Liver (tissue), 9 donors: Measurements from ENCODE around the gene RTL1. TPM values are rescaled to one million over a fixed set of nuclear protein-coding genes. Genes with fewer than 3 reads are reported as not detected.

ENCODE experiments used
- DNase-seq: peaks from one replicate; pipeline ENCODE4 v3.0.0-alpha.2; 2017; ENCODE audit warnings: low spot score
- H3K27ac ChIP-seq, 2 donors: one replicate each; pipeline ENCODE4 v1.7.0; 2013; ENCODE audit warnings: inconsistent platforms in 2 of 2, low read length in 2 of 2, control low read depth in 1 of 2, low read depth in 1 of 2, mild to moderate bottlenecking in 1 of 2
- H3K27me3 ChIP-seq, 4 donors: one replicate each; pipeline versions ENCODE4 v1.6.1 to v1.7.0; 2013; ENCODE audit warnings: low read length in 3 of 4, inconsistent platforms in 1 of 4, mild to moderate bottlenecking in 1 of 4, moderate library complexity in 1 of 4; ENCODE audit not compliant: control insufficient read depth in 4 of 4, insufficient read depth in 4 of 4
- H3K36me3 ChIP-seq, 4 donors: one replicate each; pipeline versions ENCODE4 v1.6.1 to v1.7.0; 2013; ENCODE audit warnings: low read length in 3 of 4, mild to moderate bottlenecking in 3 of 4, low read depth in 1 of 4, moderate library complexity in 1 of 4; ENCODE audit not compliant: control insufficient read depth in 4 of 4, insufficient read depth in 3 of 4
- H3K4me1 ChIP-seq, 4 donors: one replicate each; pipeline versions ENCODE4 v1.6.1 to v1.7.0; 2013; ENCODE audit warnings: low read length in 3 of 4, mild to moderate bottlenecking in 3 of 4, moderate library complexity in 1 of 4; ENCODE audit not compliant: control insufficient read depth in 4 of 4, insufficient read depth in 4 of 4
- H3K4me3 ChIP-seq, 3 donors: one replicate each; pipeline versions ENCODE4 v1.6.1 to v1.7.0; 2013; ENCODE audit warnings: low read length in 3 of 3, control low read depth in 1 of 3, low read depth in 1 of 3, mild to moderate bottlenecking in 1 of 3
- H3K9ac ChIP-seq, 2 donors: one replicate each; pipeline ENCODE4 v1.7.0; 2013; ENCODE audit warnings: low read length in 2 of 2, mild to moderate bottlenecking in 2 of 2, moderate library complexity in 2 of 2, control low read depth in 1 of 2, low read depth in 1 of 2
- H3K9me3 ChIP-seq, 4 donors: one replicate each; pipeline versions ENCODE4 v1.6.1 to v1.7.0; 2013; ENCODE audit warnings: low read length in 3 of 4; ENCODE audit not compliant: control insufficient read depth in 4 of 4
- EGR1 ChIP-seq, 2 donors: IDR thresholded peaks; 2 replicates each; pipeline ENCODE4 v1.6.1; 2016 to 2018; ENCODE audit warnings: antibody characterized with exemption in 2 of 2, low read depth in 2 of 2
- FOXA1 ChIP-seq: IDR thresholded peaks from 2 replicates; pipeline ENCODE4 v1.6.1; 2016; ENCODE audit warnings: antibody characterized with exemption
- FOXA2 ChIP-seq: IDR thresholded peaks from 2 replicates; pipeline ENCODE4 v1.6.1; 2016; ENCODE audit warnings: antibody characterized with exemption
- GABPA ChIP-seq, 2 donors: IDR thresholded peaks in 1 of 2; conservative IDR thresholded peaks in 1 of 2; 2 replicates each; pipeline ENCODE4 v1.6.1; 2016; ENCODE audit warnings: antibody characterized with exemption in 2 of 2, mild to moderate bottlenecking in 1 of 2, moderate library complexity in 1 of 2
- HNF4A ChIP-seq, 2 donors: conservative IDR thresholded peaks; 2 replicates each; pipeline ENCODE4 v1.6.1; 2016; ENCODE audit warnings: antibody characterized with exemption in 2 of 2, mild to moderate bottlenecking in 2 of 2
- HNF4G ChIP-seq: IDR thresholded peaks from 2 replicates; pipeline ENCODE4 v1.6.1; 2016; ENCODE audit warnings: antibody characterized with exemption
- JUND ChIP-seq, 2 donors: IDR thresholded peaks; 2 replicates each; pipeline ENCODE4 v1.6.1; 2016; ENCODE audit warnings: antibody characterized with exemption in 2 of 2
- NR2F2 ChIP-seq: IDR thresholded peaks from 2 replicates; pipeline ENCODE4 v1.6.1; 2016; ENCODE audit warnings: antibody characterized with exemption
- RAD21 ChIP-seq, 2 donors: IDR thresholded peaks; 2 replicates each; pipeline ENCODE4 v1.6.1; 2016; ENCODE audit warnings: antibody characterized with exemption in 2 of 2, mild to moderate bottlenecking in 2 of 2
- RXRA ChIP-seq, 2 donors: IDR thresholded peaks; 2 replicates each; pipeline ENCODE4 v1.6.1; 2017 to 2018; ENCODE audit warnings: antibody characterized with exemption in 2 of 2, mild to moderate bottlenecking in 1 of 2
- SP1 ChIP-seq: IDR thresholded peaks from 2 replicates; pipeline ENCODE4 v1.6.1; 2018; ENCODE audit warnings: antibody characterized with exemption, mild to moderate bottlenecking
- TAF1 ChIP-seq: conservative IDR thresholded peaks from 2 replicates; pipeline ENCODE4 v1.6.1; 2016; ENCODE audit warnings: antibody characterized with exemption, mild to moderate bottlenecking
- YY1 ChIP-seq: IDR thresholded peaks from 2 replicates; pipeline ENCODE4 v1.6.1; 2016; ENCODE audit warnings: antibody characterized with exemption, mild to moderate bottlenecking
- ZBTB33 ChIP-seq: IDR thresholded peaks from 2 replicates; pipeline ENCODE4 v1.6.1; 2016; ENCODE audit warnings: antibody characterized with exemption
- WGBS: extraction: QIAGEN DNeasy Blood & Tissue Kit; methylation state at CpG from one replicate; pipeline ENCODE4 v1.1.7; 2013; 5-methylcytosine and 5-hydroxymethylcytosine counted together
- polyA plus RNA-seq, 2 donors: library from polyadenylated mRNA; stranded (reverse) in 1 of 2; unstranded in 1 of 2; fragments of 200-250 nt in 1 of 2; fragments of >200 nt in 1 of 2; fragmentation: Nextera tagmentation in 1 of 2; extraction: Ambion mirVana in 1 of 2; gene quantifications; one replicate each; pipeline versions ENCODE4 v1.2.1 to v1.2.3, GENCODE V29; 2013 to 2015
- total RNA-seq, 2 donors: library from RNA; depleted of rRNA; stranded (reverse); fragments of >200 nt; gene quantifications; one replicate each; pipeline ENCODE4 v1.2.3, GENCODE V29; 2014
- TF ChIP-seq, protein P1 (sequence below): IDR thresholded peaks from 2 replicates; pipeline ENCODE4 v1.6.1; 2016; ENCODE audit warnings: antibody characterized with exemption
- TF ChIP-seq, protein P2 (sequence below): IDR thresholded peaks from 2 replicates; pipeline ENCODE4 v1.6.1; 2016; ENCODE audit warnings: antibody characterized with exemption
- TF ChIP-seq, protein P3 (sequence below): IDR thresholded peaks from 2 replicates; pipeline ENCODE4 v1.6.1; 2016; ENCODE audit warnings: antibody characterized with exemption, mild to moderate bottlenecking
- donor health status: healthy.
- donor health status: healthy.
- donor health status: healthy.
- donor health status: healthy.
- donor health status: healthy.

RTL1 gene
- total and polyA plus RNA-seq, 4 donors, result 0.04 to 0.05 TPM; not detected in 2

- Histone ChIP-seq H3K9ac (no peak overlapping the region), H3K27ac (no peak overlapping the region), H3K4me1 (peaks cover 0 to 2% (median 0%) of the 10 kb centered on the region in 4 donors), H3K4me3 (no peak overlapping the region), H3K36me3 (no peaks in the 10 kb centered on the region), H3K9me3 (no peaks in the 10 kb centered on the region), H3K27me3 (no peaks in the 10 kb centered on the region)
- DNase-seq, result no peak
- 77% methylated on average over 3 of the region's 3 CpGs for WGBS
- TF ChIP-seq TAF1 (no peak), NR2F2 (no peak), FOXA1 (no peak), FOXA2 (no peak), GABPA (IDR thresholded peaks at IDR 0.05 in 1 of 2, conservative IDR thresholded peaks at IDR 0.05 in 1 of 2) (no peak), RXRA (IDR thresholded peaks at IDR 0.05) (no peak), HNF4A (conservative IDR thresholded peaks at IDR 0.05) (no peak), EGR1 (IDR thresholded peaks at IDR 0.05; ENCODE audit: low read depth in 2 of 2) (no peak), JUND (IDR thresholded peaks at IDR 0.05) (no peak), YY1 (no peak), SP1 (no peak), RAD21 (IDR thresholded peaks at IDR 0.05) (no peak), ZBTB33 (no peak), HNF4G (no peak)
- TF ChIP-seq, protein P1, sequence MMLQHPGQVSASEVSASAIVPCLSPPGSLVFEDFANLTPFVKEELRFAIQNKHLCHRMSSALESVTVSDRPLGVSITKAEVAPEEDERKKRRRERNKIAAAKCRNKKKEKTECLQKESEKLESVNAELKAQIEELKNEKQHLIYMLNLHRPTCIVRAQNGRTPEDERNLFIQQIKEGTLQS, result no peak
- TF ChIP-seq, protein P2, sequence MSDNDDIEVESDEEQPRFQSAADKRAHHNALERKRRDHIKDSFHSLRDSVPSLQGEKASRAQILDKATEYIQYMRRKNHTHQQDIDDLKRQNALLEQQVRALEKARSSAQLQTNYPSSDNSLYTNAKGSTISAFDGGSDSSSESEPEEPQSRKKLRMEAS, result no peak
- TF ChIP-seq, protein P3, sequence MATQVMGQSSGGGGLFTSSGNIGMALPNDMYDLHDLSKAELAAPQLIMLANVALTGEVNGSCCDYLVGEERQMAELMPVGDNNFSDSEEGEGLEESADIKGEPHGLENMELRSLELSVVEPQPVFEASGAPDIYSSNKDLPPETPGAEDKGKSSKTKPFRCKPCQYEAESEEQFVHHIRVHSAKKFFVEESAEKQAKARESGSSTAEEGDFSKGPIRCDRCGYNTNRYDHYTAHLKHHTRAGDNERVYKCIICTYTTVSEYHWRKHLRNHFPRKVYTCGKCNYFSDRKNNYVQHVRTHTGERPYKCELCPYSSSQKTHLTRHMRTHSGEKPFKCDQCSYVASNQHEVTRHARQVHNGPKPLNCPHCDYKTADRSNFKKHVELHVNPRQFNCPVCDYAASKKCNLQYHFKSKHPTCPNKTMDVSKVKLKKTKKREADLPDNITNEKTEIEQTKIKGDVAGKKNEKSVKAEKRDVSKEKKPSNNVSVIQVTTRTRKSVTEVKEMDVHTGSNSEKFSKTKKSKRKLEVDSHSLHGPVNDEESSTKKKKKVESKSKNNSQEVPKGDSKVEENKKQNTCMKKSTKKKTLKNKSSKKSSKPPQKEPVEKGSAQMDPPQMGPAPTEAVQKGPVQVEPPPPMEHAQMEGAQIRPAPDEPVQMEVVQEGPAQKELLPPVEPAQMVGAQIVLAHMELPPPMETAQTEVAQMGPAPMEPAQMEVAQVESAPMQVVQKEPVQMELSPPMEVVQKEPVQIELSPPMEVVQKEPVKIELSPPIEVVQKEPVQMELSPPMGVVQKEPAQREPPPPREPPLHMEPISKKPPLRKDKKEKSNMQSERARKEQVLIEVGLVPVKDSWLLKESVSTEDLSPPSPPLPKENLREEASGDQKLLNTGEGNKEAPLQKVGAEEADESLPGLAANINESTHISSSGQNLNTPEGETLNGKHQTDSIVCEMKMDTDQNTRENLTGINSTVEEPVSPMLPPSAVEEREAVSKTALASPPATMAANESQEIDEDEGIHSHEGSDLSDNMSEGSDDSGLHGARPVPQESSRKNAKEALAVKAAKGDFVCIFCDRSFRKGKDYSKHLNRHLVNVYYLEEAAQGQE, result no peak
These were observed 11.1 kb upstream of the RTL1 start for GRCh38 chr14:100914597-100915021.

GRCh38 chr14:100911665-100912316 lies 8.3 kb upstream of the RTL1 start:
- Histone ChIP-seq H3K27me3 (peaks cover 0 to 2% (median 0%) of the 10 kb centered on the region in 4 donors), H3K4me1 (peaks cover 0 to 2% (median 0%) of the 10 kb centered on the region in 4 donors), H3K4me3 (no peak overlapping the region), H3K9ac (no peak overlapping the region), H3K36me3 (no peaks in the 10 kb centered on the region), H3K9me3 (no peaks in the 10 kb centered on the region), H3K27ac (no peak overlapping the region)
- 70% methylated on average over 8 of the region's 8 CpGs for WGBS
- no peak for DNase-seq
- TF ChIP-seq ZBTB33, result no peak
- no peak for TF ChIP-seq SP1
